Liver (tissue), 9 donors: ENCODE data around the gene AFDN. TPM values are rescaled to one million over a fixed set of nuclear protein-coding genes. Genes with fewer than 3 reads are reported as not detected.

Source experiments
- DNase-seq: peaks from one replicate; pipeline ENCODE4 v3.0.0-alpha.2; 2017; ENCODE audit warnings: low spot score
- H3K27ac ChIP-seq, 2 donors: one replicate each; pipeline ENCODE4 v1.7.0; 2013; ENCODE audit warnings: inconsistent platforms in 2 of 2, low read length in 2 of 2, control low read depth in 1 of 2, low read depth in 1 of 2, mild to moderate bottlenecking in 1 of 2
- H3K27me3 ChIP-seq, 4 donors: one replicate each; pipeline versions ENCODE4 v1.6.1 to v1.7.0; 2013; ENCODE audit warnings: low read length in 3 of 4, inconsistent platforms in 1 of 4, mild to moderate bottlenecking in 1 of 4, moderate library complexity in 1 of 4; ENCODE audit not compliant: control insufficient read depth in 4 of 4, insufficient read depth in 4 of 4
- H3K36me3 ChIP-seq, 4 donors: one replicate each; pipeline versions ENCODE4 v1.6.1 to v1.7.0; 2013; ENCODE audit warnings: low read length in 3 of 4, mild to moderate bottlenecking in 3 of 4, low read depth in 1 of 4, moderate library complexity in 1 of 4; ENCODE audit not compliant: control insufficient read depth in 4 of 4, insufficient read depth in 3 of 4
- H3K4me1 ChIP-seq, 4 donors: one replicate each; pipeline versions ENCODE4 v1.6.1 to v1.7.0; 2013; ENCODE audit warnings: low read length in 3 of 4, mild to moderate bottlenecking in 3 of 4, moderate library complexity in 1 of 4; ENCODE audit not compliant: control insufficient read depth in 4 of 4, insufficient read depth in 4 of 4
- H3K4me3 ChIP-seq, 3 donors: one replicate each; pipeline versions ENCODE4 v1.6.1 to v1.7.0; 2013; ENCODE audit warnings: low read length in 3 of 3, control low read depth in 1 of 3, low read depth in 1 of 3, mild to moderate bottlenecking in 1 of 3
- H3K9ac ChIP-seq, 2 donors: one replicate each; pipeline ENCODE4 v1.7.0; 2013; ENCODE audit warnings: low read length in 2 of 2, mild to moderate bottlenecking in 2 of 2, moderate library complexity in 2 of 2, control low read depth in 1 of 2, low read depth in 1 of 2
- H3K9me3 ChIP-seq, 4 donors: one replicate each; pipeline versions ENCODE4 v1.6.1 to v1.7.0; 2013; ENCODE audit warnings: low read length in 3 of 4; ENCODE audit not compliant: control insufficient read depth in 4 of 4
- EGR1 ChIP-seq, 2 donors: IDR thresholded peaks; 2 replicates each; pipeline ENCODE4 v1.6.1; 2016 to 2018; ENCODE audit warnings: antibody characterized with exemption in 2 of 2, low read depth in 2 of 2
- FOXA1 ChIP-seq: IDR thresholded peaks from 2 replicates; pipeline ENCODE4 v1.6.1; 2016; ENCODE audit warnings: antibody characterized with exemption
- FOXA2 ChIP-seq: IDR thresholded peaks from 2 replicates; pipeline ENCODE4 v1.6.1; 2016; ENCODE audit warnings: antibody characterized with exemption
- GABPA ChIP-seq, 2 donors: IDR thresholded peaks in 1 of 2; conservative IDR thresholded peaks in 1 of 2; 2 replicates each; pipeline ENCODE4 v1.6.1; 2016; ENCODE audit warnings: antibody characterized with exemption in 2 of 2, mild to moderate bottlenecking in 1 of 2, moderate library complexity in 1 of 2
- HNF4A ChIP-seq, 2 donors: conservative IDR thresholded peaks; 2 replicates each; pipeline ENCODE4 v1.6.1; 2016; ENCODE audit warnings: antibody characterized with exemption in 2 of 2, mild to moderate bottlenecking in 2 of 2
- HNF4G ChIP-seq: IDR thresholded peaks from 2 replicates; pipeline ENCODE4 v1.6.1; 2016; ENCODE audit warnings: antibody characterized with exemption
- JUND ChIP-seq, 2 donors: IDR thresholded peaks; 2 replicates each; pipeline ENCODE4 v1.6.1; 2016; ENCODE audit warnings: antibody characterized with exemption in 2 of 2
- NR2F2 ChIP-seq: IDR thresholded peaks from 2 replicates; pipeline ENCODE4 v1.6.1; 2016; ENCODE audit warnings: antibody characterized with exemption
- RAD21 ChIP-seq, 2 donors: IDR thresholded peaks; 2 replicates each; pipeline ENCODE4 v1.6.1; 2016; ENCODE audit warnings: antibody characterized with exemption in 2 of 2, mild to moderate bottlenecking in 2 of 2
- RXRA ChIP-seq, 2 donors: IDR thresholded peaks; 2 replicates each; pipeline ENCODE4 v1.6.1; 2017 to 2018; ENCODE audit warnings: antibody characterized with exemption in 2 of 2, mild to moderate bottlenecking in 1 of 2
- SP1 ChIP-seq: IDR thresholded peaks from 2 replicates; pipeline ENCODE4 v1.6.1; 2018; ENCODE audit warnings: antibody characterized with exemption, mild to moderate bottlenecking
- TAF1 ChIP-seq: conservative IDR thresholded peaks from 2 replicates; pipeline ENCODE4 v1.6.1; 2016; ENCODE audit warnings: antibody characterized with exemption, mild to moderate bottlenecking
- YY1 ChIP-seq: IDR thresholded peaks from 2 replicates; pipeline ENCODE4 v1.6.1; 2016; ENCODE audit warnings: antibody characterized with exemption, mild to moderate bottlenecking
- WGBS: extraction: QIAGEN DNeasy Blood & Tissue Kit; methylation state at CpG from one replicate; pipeline ENCODE4 v1.1.7; 2013; 5-methylcytosine and 5-hydroxymethylcytosine counted together
- polyA plus RNA-seq, 2 donors: library from polyadenylated mRNA; stranded (reverse) in 1 of 2; unstranded in 1 of 2; fragments of 200-250 nt in 1 of 2; fragments of >200 nt in 1 of 2; fragmentation: Nextera tagmentation in 1 of 2; extraction: Ambion mirVana in 1 of 2; gene quantifications; one replicate each; pipeline versions ENCODE4 v1.2.1 to v1.2.3, GENCODE V29; 2013 to 2015
- total RNA-seq, 2 donors: library from RNA; depleted of rRNA; stranded (reverse); fragments of >200 nt; gene quantifications; one replicate each; pipeline ENCODE4 v1.2.3, GENCODE V29; 2014
- TF ChIP-seq, protein P1 (sequence below): IDR thresholded peaks from 2 replicates; pipeline ENCODE4 v1.6.1; 2016; ENCODE audit warnings: antibody characterized with exemption
- TF ChIP-seq, protein P2 (sequence below): IDR thresholded peaks from 2 replicates; pipeline ENCODE4 v1.6.1; 2016; ENCODE audit warnings: antibody characterized with exemption
- TF ChIP-seq, protein P3 (sequence below): IDR thresholded peaks from 2 replicates; pipeline ENCODE4 v1.6.1; 2016; ENCODE audit warnings: antibody characterized with exemption
- donor health status: healthy.
- donor health status: healthy.
- donor health status: healthy.
- donor health status: healthy.
- donor health status: healthy.

The AFDN gene
- total and polyA plus RNA-seq, 4 donors: 21.3 to 145 (median 29.3) TPM

- no peak overlapping the region for H3K4me3 ChIP-seq
- no peak for DNase-seq
- H3K9ac ChIP-seq: no peak overlapping the region
- H3K36me3 ChIP-seq: no peaks in the 10 kb centered on the region
- TF ChIP-seq FOXA2: no peak
- no peak for TF ChIP-seq YY1
- TF ChIP-seq RXRA (IDR thresholded peaks at IDR 0.05): no peak
- TF ChIP-seq, protein P1, sequence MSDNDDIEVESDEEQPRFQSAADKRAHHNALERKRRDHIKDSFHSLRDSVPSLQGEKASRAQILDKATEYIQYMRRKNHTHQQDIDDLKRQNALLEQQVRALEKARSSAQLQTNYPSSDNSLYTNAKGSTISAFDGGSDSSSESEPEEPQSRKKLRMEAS: no peak
- no peak for TF ChIP-seq FOXA1
- TF ChIP-seq RAD21 (IDR thresholded peaks at IDR 0.05): no peak
- TF ChIP-seq NR2F2: no peak
- TF ChIP-seq, protein P2, sequence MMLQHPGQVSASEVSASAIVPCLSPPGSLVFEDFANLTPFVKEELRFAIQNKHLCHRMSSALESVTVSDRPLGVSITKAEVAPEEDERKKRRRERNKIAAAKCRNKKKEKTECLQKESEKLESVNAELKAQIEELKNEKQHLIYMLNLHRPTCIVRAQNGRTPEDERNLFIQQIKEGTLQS: no peak
- TF ChIP-seq EGR1 (IDR thresholded peaks at IDR 0.05; ENCODE audit: low read depth in 2 of 2): no peak
- no peak for TF ChIP-seq HNF4A (conservative IDR thresholded peaks at IDR 0.05)
- TF ChIP-seq, protein P3, sequence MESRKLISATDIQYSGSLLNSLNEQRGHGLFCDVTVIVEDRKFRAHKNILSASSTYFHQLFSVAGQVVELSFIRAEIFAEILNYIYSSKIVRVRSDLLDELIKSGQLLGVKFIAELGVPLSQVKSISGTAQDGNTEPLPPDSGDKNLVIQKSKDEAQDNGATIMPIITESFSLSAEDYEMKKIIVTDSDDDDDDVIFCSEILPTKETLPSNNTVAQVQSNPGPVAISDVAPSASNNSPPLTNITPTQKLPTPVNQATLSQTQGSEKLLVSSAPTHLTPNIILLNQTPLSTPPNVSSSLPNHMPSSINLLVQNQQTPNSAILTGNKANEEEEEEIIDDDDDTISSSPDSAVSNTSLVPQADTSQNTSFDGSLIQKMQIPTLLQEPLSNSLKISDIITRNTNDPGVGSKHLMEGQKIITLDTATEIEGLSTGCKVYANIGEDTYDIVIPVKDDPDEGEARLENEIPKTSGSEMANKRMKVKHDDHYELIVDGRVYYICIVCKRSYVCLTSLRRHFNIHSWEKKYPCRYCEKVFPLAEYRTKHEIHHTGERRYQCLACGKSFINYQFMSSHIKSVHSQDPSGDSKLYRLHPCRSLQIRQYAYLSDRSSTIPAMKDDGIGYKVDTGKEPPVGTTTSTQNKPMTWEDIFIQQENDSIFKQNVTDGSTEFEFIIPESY: no peak
- H3K27ac ChIP-seq: no peak overlapping the region
- no peaks in the 10 kb centered on the region for H3K27me3 ChIP-seq
- WGBS: 92% methylated on average over 3 of the region's 3 CpGs
- peaks cover 2 to 16% (median 7%) of the 10 kb centered on the region in 4 donors for H3K9me3 ChIP-seq
- H3K4me1 ChIP-seq: peaks cover 0 to 4% (median 0%) of the 10 kb centered on the region in 4 donors
These were observed 182.6 kb downstream of the AFDN start for GRCh38 chr6:168009331-168009730.

DNA sequence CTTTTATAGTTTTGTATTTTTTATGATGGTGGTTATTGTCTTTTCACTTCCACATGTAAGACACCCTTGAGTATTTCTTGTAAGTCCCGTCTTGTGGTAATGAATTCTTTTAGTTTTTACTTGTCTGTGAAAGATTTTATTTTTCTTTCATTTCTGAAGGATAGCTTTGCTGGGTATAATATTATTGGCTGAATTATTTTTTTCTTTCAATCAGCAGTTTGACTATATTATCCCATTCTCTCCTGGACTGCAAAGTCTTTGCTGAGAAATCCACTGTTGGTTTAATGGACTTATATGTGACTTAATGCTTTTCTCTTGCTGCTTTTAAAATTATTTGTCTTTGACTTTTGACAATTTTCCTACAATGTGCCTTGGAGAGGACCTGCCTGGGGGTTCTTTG, 184.6 kb downstream of the AFDN start:
- no peaks in the 10 kb centered on the region for H3K27me3 ChIP-seq
- no peak for DNase-seq
- no peak overlapping the region for H3K4me3 ChIP-seq
- 83% methylated on average over 1 of the region's 1 CpG for WGBS
- H3K9ac ChIP-seq: no peak overlapping the region
- TF ChIP-seq GABPA (IDR thresholded peaks at IDR 0.05 in 1 of 2, conservative IDR thresholded peaks at IDR 0.05 in 1 of 2): no peak
- TF ChIP-seq, protein P2: no peak
- no peak for TF ChIP-seq JUND (IDR thresholded peaks at IDR 0.05)
- no peak for TF ChIP-seq EGR1 (IDR thresholded peaks at IDR 0.05; ENCODE audit: low read depth in 2 of 2)
- no peak for TF ChIP-seq HNF4G
- TF ChIP-seq FOXA2: no peak
- no peak overlapping the region for H3K27ac ChIP-seq
- H3K36me3 ChIP-seq: no peaks in the 10 kb centered on the region
- peaks cover 2 to 16% (median 7%) of the 10 kb centered on the region in 4 donors for H3K9me3 ChIP-seq
- peaks cover 0 to 11% (median 0%) of the 10 kb centered on the region in 4 donors for H3K4me1 ChIP-seq

- H3K4me3 ChIP-seq: peak overlapping the region in 1 of 3 donors; percentile 39
- peak; percentile 19 for DNase-seq
- H3K27me3 ChIP-seq: no peaks in the 10 kb centered on the region
- 95% methylated on average over 13 of the region's 13 CpGs for WGBS
- peaks cover under 1 to 11% (median 4%) of the 10 kb centered on the region in 4 donors for H3K4me1 ChIP-seq
- peaks cover 2 to 16% (median 7%) of the 10 kb centered on the region in 4 donors for H3K9me3 ChIP-seq
- no peaks in the 10 kb centered on the region for H3K36me3 ChIP-seq
- no peak overlapping the region for H3K27ac ChIP-seq
- TF ChIP-seq GABPA (IDR thresholded peaks at IDR 0.05 in 1 of 2, conservative IDR thresholded peaks at IDR 0.05 in 1 of 2): no peak
- TF ChIP-seq FOXA1: no peak
- TF ChIP-seq HNF4A (conservative IDR thresholded peaks at IDR 0.05): no peak
- TF ChIP-seq NR2F2: no peak
- no peak for TF ChIP-seq SP1
- TF ChIP-seq, protein P1: no peak
- TF ChIP-seq TAF1: no peak
- TF ChIP-seq RAD21 (IDR thresholded peaks at IDR 0.05): no peak
- TF ChIP-seq, protein P3: no peak
- TF ChIP-seq JUND (IDR thresholded peaks at IDR 0.05): no peak
- H3K9ac ChIP-seq: no peak overlapping the region
These were observed 185.9 kb downstream of the AFDN start for GRCh38 chr6:168012431-168013249.
